Superior temporal gyrus (tissue), 1 donor: Measurements from ENCODE around the gene NAT9.
A peak's percentile ranks its signal among the peaks of the same experiment; 100 is the strongest.

Experiments used
- DNase-seq: peaks from one replicate; pipeline ENCODE4 v3.0.0-alpha.2; 2016; ENCODE audit errors: extremely low spot score

NAT9 gene

GRCh38 chr17:74744714-74745547 is 31.2 kb downstream of the NAT9 start:
- peak; percentile 90 for DNase-seq

- no peak for DNase-seq
These were observed 31.8 kb downstream of the NAT9 start for GRCh38 chr17:74744349-74744713.

GRCh38 chr17:74743755-74744154 is 32.4 kb downstream of the NAT9 start:
- no peak for DNase-seq

DNA sequence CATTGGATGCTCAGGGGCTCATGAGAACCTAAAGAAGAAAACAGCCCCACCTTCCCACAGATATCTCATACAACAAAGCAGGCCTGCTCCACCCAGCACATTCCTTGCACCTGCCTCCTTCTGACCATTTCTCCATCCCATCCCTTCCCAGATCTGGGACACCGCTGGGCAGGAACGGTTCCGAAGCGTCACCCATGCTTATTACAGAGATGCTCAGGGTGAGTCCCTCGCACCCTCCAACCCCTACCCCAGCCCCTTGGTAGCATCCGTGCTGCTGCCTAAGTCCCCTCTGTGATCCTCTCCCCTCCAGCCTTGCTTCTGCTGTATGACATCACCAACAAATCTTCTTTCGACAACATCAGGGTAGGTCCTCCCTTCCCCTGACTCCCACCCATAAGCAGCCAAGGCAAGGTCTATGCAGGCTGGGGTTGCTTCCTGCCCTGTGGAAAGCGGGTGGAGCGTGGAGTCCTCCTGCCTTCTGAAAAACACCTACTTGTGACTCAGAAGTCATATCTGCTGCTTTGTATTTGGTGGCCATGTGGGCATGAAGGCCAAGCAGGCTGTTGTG is 33.1 kb downstream of the NAT9 start:
- no peak for DNase-seq

DNA sequence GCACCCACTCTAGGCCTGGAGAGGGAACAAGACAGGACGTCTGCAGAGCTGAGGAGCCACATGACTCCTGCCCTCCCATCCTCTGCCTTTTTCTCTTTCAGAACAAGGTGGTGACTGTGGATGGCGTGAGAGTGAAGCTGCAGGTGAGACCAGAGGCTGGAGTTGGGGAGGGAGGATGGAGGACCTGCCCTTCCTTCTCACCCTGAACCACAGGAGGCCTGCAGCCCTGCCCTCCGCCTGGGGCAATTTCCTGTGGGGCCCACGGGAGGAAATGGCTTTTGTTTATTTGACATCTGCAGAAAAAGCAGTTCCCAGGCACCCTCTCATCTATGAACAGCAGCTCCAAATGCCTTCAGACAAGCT is 34.0 kb downstream of the NAT9 start:
- DNase-seq: no peak

DNA sequence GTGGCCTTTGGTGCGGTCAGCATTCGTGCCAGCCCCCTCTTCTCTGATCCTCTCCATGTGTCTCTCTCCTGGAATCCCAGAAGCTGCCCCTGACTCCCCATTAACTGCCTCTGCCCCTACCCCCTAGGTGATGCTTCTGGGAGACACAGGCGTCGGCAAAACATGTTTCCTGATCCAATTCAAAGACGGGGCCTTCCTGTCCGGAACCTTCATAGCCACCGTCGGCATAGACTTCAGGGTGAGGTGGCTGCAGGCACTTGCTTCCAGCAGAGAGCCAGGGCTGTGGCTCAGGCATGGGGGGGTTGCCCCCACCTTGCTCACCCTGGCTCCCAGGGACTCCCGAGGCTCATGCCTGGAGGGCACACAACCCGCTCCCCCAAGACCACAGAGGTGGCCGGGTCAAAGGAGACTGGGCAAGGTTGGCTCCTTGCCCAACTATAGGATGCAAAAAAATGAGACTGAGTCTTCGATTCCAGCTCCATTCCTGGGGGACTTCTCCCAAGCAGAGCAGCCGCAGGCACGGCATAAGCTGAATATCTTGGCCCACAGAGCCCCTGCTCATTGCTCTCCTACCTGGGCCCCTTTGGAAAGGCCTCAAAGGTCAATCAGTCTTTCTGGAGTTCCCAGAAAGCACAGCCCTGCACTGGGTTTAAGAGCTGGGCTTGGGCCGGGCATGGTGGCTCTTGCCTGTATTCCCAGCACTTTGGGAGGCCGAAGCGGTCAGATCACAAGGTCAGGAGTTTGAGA is 35.3 kb downstream of the NAT9 start:
- no peak for DNase-seq

DNA sequence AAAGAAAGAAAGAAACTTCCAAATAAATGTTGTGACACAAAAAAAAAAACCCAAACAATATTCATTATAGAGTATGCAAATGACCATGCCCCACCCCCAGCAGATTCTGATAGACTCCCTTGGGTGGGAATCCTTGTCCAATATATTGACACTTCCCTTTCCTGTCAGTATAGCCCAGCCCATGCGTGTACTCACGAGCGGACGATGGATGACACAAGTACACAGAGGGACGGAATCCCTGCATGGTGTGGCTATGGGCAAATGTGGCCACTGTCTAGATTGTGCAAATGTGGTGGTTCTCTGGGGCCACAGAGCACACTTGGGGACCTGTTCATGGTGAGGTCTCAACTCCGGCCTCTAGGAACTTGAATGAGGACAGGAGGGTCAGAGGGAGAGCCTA is 36.0 kb downstream of the NAT9 start:
- no peak for DNase-seq

DNA sequence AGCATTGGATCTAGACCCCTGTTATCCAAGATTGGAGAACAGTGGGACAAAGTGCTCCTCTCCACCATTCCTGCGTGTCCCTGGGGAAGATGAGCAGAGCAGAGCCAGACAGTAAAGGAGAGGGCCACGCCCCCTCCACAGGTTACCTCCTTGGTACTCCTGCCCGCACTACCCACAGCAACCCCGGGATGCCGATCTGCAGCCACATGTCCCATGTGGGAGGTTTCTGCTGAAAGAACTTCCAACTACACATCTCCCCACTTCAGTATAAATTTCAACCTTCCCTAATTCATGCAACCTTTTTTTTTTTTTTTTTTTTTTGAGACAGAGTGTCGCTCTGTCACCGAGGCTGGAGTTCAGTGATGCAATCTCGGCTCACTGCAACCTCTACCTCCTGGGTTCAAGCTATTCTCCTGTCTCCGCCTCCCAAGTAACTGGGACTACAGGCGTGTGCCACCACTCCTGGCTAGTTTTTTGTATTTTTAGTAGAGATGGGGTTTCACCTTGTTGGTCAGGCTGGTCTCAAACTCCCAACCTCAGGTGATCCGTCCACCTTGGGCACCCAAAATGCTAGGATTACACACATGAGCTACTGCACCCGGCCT is 36.8 kb downstream of the NAT9 start:
- DNase-seq: no peak

DNA sequence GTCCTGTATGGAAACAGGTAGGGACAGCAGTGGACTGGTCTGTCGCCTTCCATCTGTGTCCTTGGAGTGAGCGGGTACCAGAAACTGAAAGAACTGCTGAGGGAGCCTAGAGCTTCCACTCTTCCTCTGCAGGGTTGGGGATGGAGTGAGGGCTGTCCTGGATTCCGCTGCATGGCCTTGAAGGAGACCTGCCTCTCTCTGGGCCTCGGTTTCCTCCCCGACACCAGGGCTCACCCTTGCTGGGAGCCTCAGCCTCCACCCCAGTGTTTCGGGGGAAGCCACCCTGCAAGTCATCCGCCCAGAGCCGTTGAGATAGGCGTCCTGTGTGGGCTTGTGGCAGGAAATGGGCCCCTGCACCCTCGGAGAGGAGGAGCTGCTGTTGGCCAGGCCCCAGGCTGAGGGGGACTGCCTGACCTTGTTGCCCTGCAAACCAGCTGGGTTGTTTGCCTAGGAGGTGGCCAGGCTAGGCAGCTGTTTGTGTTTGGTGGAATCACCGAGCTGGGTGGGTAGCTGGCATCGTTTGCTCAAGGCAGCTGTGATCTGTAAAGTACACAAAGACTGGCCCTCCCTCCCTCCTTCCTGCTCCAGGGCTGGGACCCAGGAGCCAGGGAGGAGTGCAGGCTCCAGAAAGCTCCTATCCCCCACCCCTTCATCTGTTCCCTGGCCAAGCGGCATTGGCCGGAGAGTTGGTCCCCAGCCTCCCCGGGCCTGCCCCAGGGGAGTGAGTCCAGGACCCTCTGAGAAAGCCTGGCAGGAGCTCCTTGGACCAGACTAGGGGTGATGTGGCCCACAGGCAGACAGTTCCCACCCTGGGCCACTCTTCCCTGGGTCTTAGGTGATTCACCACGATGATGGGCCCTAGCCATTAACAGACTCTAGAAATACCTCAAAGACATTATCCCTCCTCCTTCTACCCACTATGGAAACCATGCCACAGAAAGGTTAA is 37.8 kb downstream of the NAT9 start:
- DNase-seq: no peak

DNA sequence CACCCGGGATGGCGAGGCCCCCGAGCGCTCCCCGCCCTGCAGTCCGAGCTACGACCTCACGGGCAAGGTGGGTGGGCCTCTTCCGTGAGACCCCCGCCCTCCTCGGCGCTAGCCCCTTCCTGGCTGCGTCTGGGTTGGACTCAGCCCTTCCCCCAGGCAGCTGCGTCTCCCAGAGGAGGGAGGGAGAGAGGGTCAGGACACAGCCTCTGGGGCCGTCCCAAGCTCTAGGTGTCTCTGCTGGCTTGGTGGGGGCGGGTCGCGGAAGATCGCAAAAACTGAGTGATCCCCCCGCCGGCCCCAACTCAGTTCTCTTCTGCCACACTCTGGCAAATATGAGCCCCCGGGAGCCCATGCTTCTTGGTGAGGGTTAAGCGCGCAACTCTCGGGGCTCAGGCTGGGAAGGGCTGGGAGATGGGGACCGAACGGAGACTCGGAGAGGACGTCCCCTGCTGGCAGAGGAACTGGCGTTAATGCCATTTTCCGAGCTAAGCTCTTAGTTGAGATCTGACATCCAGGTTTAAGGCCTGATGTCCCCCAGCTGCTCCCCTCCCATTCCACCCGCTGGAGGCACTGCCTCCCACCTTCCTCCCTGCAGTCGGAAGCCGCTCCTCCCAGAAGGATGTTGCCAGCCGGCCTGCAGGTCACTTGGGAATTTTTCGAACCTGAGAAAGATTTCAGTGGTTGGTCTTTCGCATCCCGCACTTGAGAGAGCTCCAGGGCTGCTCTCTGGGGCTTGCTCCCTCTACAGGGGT is 38.7 kb downstream of the NAT9 start:
- no peak for DNase-seq

- no peak for DNase-seq
These were observed 39.4 kb downstream of the NAT9 start, which contains the start of gene RAB37 for GRCh38 chr17:74736513-74737298. Gene RAB37 (plus strand): TSS chr17:74737256. CDS start chr17:74737273, 17 bp downstream.

- no peak for DNase-seq
These were observed 41.9 kb downstream of the NAT9 start for GRCh38 chr17:74734256-74734655.

GRCh38 chr17:74733365-74734122 is 42.6 kb downstream of the NAT9 start:
- no peak for DNase-seq

- no peak for DNase-seq
These were observed 43.9 kb downstream of the NAT9 start for GRCh38 chr17:74732042-74732867.

DNA sequence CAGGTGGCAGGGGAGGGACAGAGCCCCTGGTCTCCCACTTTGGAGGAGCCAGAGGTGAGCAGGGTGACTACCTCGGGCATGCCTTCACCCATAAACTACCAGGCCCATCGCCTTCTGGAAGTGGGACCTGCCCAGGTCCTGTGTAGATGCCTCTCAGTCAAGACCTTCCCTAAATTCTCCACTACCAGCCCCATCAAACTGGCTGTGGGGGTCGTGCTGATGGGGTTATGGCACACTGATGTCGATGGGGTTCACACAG is 44.9 kb downstream of the NAT9 start:
- DNase-seq: no peak

- no peak for DNase-seq
These were observed 45.4 kb downstream of the NAT9 start for GRCh38 chr17:74730491-74731346.

DNA sequence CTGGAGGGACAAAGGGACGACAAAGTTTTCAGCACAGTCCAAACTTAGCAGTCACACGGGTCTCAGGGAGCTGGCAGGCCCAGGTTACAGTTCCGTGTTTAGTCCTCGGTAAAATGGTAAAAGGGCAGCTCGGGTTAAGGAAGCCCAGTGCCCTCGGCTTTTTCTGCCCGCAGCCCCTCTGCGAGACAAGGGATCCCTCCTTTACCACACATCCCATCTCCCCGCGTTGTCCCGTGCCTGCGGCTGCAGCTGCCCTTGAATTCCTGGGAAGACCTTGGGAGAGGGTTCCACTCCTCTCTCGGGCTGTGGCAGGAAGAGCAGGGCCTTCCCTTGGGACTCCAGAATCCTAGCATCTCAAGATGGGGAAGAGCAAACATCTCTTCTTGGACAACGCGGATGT is 46.3 kb downstream of the NAT9 start:
- DNase-seq: no peak
